SK-N-SH (cell line): ENCODE results near the gene PSMD3. TPM values are rescaled to one million over a fixed set of nuclear protein-coding genes. Genes with fewer than 3 reads are reported as not detected.

Experiments
- CTCF ChIA-PET: fragments of 300-600, 350-600 bp; formaldehyde crosslinking; extraction: SDS; loops from one replicate; lab custom pipeline; 2021; lab: Yijun Ruan, JAX
- POLR2A ChIA-PET: fragments of 350-600 bp; sonication (Branson Sonifier 250); formaldehyde crosslinking; extraction: SDS; loops from one replicate; lab custom pipeline; 2020; ENCODE audit warnings: antibody characterized with exemption, inconsistent platforms; lab: Yijun Ruan, JAX
- DNase-seq: peaks from one replicate; pipeline ENCODE4 v3.0.0; 2012
- H2AFZ ChIP-seq: fragments of 200-600 bp; sonication (generic); 2 replicates; pipeline ENCODE4 v1.8.1; 2016; ENCODE audit warnings: antibody characterized with exemption, mild to moderate bottlenecking, low read depth
- H3F3A ChIP-seq: fragments of 200-600 bp; sonication (generic); replicated peaks from 2 replicates; pipeline ENCODE3; 2016; ENCODE audit warnings: antibody characterized with exemption, mild to moderate bottlenecking; ENCODE audit not compliant: insufficient read depth
- H3K27ac ChIP-seq, 2 experiments: fragments of 200-500 bp in 1 of 2; fragments of 200-600 bp in 1 of 2; sonication (Bioruptor generic) in 1 of 2; sonication (generic), shearing (Covaris generic) in 1 of 2; 2 replicates each; pipeline versions ENCODE4 v1.5.1 to v1.6.1; 2014 to 2016; ENCODE audit warnings: low read depth in 2 of 2, inconsistent platforms in 1 of 2, low read length in 1 of 2, mild to moderate bottlenecking in 1 of 2, mixed read lengths in 1 of 2
- H3K27me3 ChIP-seq: fragments of 200-600 bp; sonication (generic), shearing (Covaris generic); 2 replicates; pipeline ENCODE4 v1.6.1; 2016; ENCODE audit warnings: mixed run types; ENCODE audit not compliant: insufficient read depth
- H3K36me3 ChIP-seq, 2 experiments: fragments of 200-500 bp in 1 of 2; fragments of 200-600 bp in 1 of 2; sonication (Bioruptor generic) in 1 of 2; sonication (generic) in 1 of 2; replicated peaks in 1 of 2; 2 replicates each; pipeline versions ENCODE3 to v1.5.1; 2014 to 2016; ENCODE audit warnings: low read length in 1 of 2, mild to moderate bottlenecking in 1 of 2; ENCODE audit not compliant: insufficient read depth in 2 of 2, control insufficient read depth in 1 of 2
- H3K4me1 ChIP-seq, 2 experiments: fragments of 200-500 bp in 1 of 2; fragments of 200-600 bp in 1 of 2; sonication (Bioruptor generic) in 1 of 2; sonication (generic), shearing (Covaris generic) in 1 of 2; 2 replicates each; pipeline versions ENCODE4 v1.5.1 to v1.6.1; 2014 to 2016; ENCODE audit warnings: low read depth in 1 of 2, low read length in 1 of 2, mixed run types in 1 of 2; ENCODE audit not compliant: insufficient read depth in 2 of 2, control insufficient read depth in 1 of 2
- H3K4me2 ChIP-seq: fragments of 200-600 bp; sonication (generic), shearing (Covaris generic); 2 replicates; pipeline ENCODE4 v1.6.1; 2017; ENCODE audit warnings: mixed run types
- H3K4me3 ChIP-seq, 2 experiments: fragments of 200-500 bp in 1 of 2; fragments of 200-600 bp in 1 of 2; sonication (Bioruptor generic) in 1 of 2; sonication (generic), shearing (Covaris generic) in 1 of 2; 2 replicates each; pipeline versions ENCODE4 v1.5.1 to v1.8.1; 2014 to 2016; ENCODE audit warnings: low read depth in 2 of 2, inconsistent platforms in 1 of 2, low read length in 1 of 2, mild to moderate bottlenecking in 1 of 2, mixed read lengths in 1 of 2, moderate library complexity in 1 of 2
- H3K79me2 ChIP-seq: fragments of 200-600 bp; sonication (generic); 2 replicates; pipeline ENCODE4 v1.8.1; 2017; ENCODE audit warnings: mild to moderate bottlenecking; ENCODE audit not compliant: insufficient read depth
- H3K9ac ChIP-seq: fragments of 200-600 bp; sonication (generic); 2 replicates; pipeline ENCODE4 v1.6.1; 2017; ENCODE audit warnings: mixed run types
- H3K9me2 ChIP-seq: fragments of 200-600 bp; sonication (generic); 2 replicates; pipeline ENCODE4 v1.6.1; 2017; ENCODE audit warnings: mixed run types
- H3K9me3 ChIP-seq: fragments of 200-600 bp; sonication (generic); 2 replicates; pipeline ENCODE4 v1.6.1; 2017; ENCODE audit warnings: mixed run types, mild to moderate bottlenecking, moderate library complexity
- H4K20me1 ChIP-seq: fragments of 200-600 bp; sonication (generic); 2 replicates; pipeline ENCODE4 v1.6.1; 2017; ENCODE audit warnings: mild to moderate bottlenecking, mixed run types; ENCODE audit not compliant: insufficient read depth
- EZH2phosphoT487 ChIP-seq: fragments of 200-600 bp; sonication (generic); IDR thresholded peaks from 2 replicates; pipeline ENCODE4 v1.6.1; 2017; ENCODE audit warnings: low read depth, mixed run types, mild to moderate bottlenecking, antibody characterized with exemption, moderate library complexity, borderline replicate concordance
- MAX ChIP-seq: IDR thresholded peaks from 2 replicates; pipeline ENCODE4 v1.4.0; 2012; ENCODE audit warnings: low read depth
- PBX3 ChIP-seq: IDR thresholded peaks from 2 replicates; pipeline ENCODE4; 2012
- REST ChIP-seq: IDR thresholded peaks from 2 replicates; pipeline ENCODE4 v1.6.1; 2012; ENCODE audit warnings: mild to moderate bottlenecking, low read depth, low read length, moderate library complexity
- SIN3A ChIP-seq: IDR thresholded peaks from 2 replicates; pipeline ENCODE4 v1.6.1; 2012; ENCODE audit warnings: low read depth, mild to moderate bottlenecking, low read length, moderate library complexity, borderline replicate concordance
- USF2 ChIP-seq: fragments of 150-350 bp; IDR thresholded peaks from 2 replicates; pipeline ENCODE4 v1.6.1; 2017; ENCODE audit warnings: antibody characterized with exemption, low read length, low read depth, borderline replicate concordance
- ZBTB33 ChIP-seq: IDR thresholded peaks from 2 replicates; pipeline ENCODE4 v1.4.0; 2012; ENCODE audit warnings: low read depth, borderline replicate concordance
- whole genome bisulfite sequencing: methylation state at CpG from one replicate; pipeline ENCODE4 v1.1.6; 2017; ENCODE audit warnings: low lambda C conversion rate; 5-methylcytosine and 5-hydroxymethylcytosine counted together
- polyA plus RNA-seq, 3 experiments: library from polyadenylated mRNA; depleted of rRNA; stranded (reverse); fragments of >200 nt; gene quantifications; 2 replicates each; pipeline ENCODE4 v1.2.3, GENCODE V29; 2012

Gene PSMD3
- polyA plus RNA-seq, 1 of the 3 experiments (the other 2 are of a cell fraction) = 104 TPM

- H3K36me3 ChIP-seq = peaks cover 4 to 5% of the 10 kb centered on the region in 2 experiments
- TF ChIP-seq MAX (no peak), ZBTB33 (no peak), PBX3 (no peak), USF2 (no peak), EZH2phosphoT487 (no peak), REST (no peak), SIN3A (no peak)
- no peak for DNase-seq
- no peak overlapping the region for H3K27ac ChIP-seq
- H2AFZ ChIP-seq = no peak overlapping the region
- H3F3A ChIP-seq = peaks cover 3% of the 10 kb centered on the region
- H3K9me3 ChIP-seq = no peaks in the 10 kb centered on the region
- H3K27me3 ChIP-seq = no peaks in the 10 kb centered on the region
- CTCF ChIA-PET = interaction anchor here (0.5 to 7.8 kb wide), 13 partner anchors 11 to 287 kb away, joined by 3 to 143 read pairs (median 14); no protein-coding TSS in a partner anchor
- H3K9me2 ChIP-seq = no peaks in the 10 kb centered on the region
- H4K20me1 ChIP-seq = no peaks in the 10 kb centered on the region
- H3K9ac ChIP-seq = no peak overlapping the region
- no peaks in the 10 kb centered on the region for H3K79me2 ChIP-seq
- WGBS = 81% methylated on average over 19 of the region's 26 CpGs
- POLR2A ChIA-PET = interaction anchor here (0.5 kb wide), 1 partner anchor 76 kb away, joined by 4 read pairs; no protein-coding TSS in a partner anchor
- H3K4me3 ChIP-seq = no peak overlapping the region
- H3K4me2 ChIP-seq = no peak overlapping the region
- peaks cover 0 to 3% of the 10 kb centered on the region in 2 experiments; a peak in 2 of 4 replicates for H3K4me1 ChIP-seq
These were observed 35.7 kb downstream of the PSMD3 start for GRCh38 chr17:40015998-40016985.
